Effector CD4-positive, alpha-beta T cell (primary cell): Measurements from ENCODE around the gene ZNF580.
A peak's percentile ranks its signal among the peaks of the same experiment; 100 is the strongest.

Source experiments
- DNase-seq: peaks from one replicate; pipeline ENCODE4 v3.0.0-alpha.2; 2020

Gene ZNF580

GRCh38 chr19:55663846-55664536, 23.2 kb downstream of the ZNF580 start:
- no peak for DNase-seq

GRCh38 chr19:55666343-55667005, 25.7 kb downstream of the ZNF580 start:
- DNase-seq, result no peak

- DNase-seq, result no peak
Measured at GRCh38 chr19:55667006-55667381, 26.2 kb downstream of the ZNF580 start.

GRCh38 chr19:55667511-55667910, 26.7 kb downstream of the ZNF580 start:
- no peak for DNase-seq

- DNase-seq, result no peak
Measured at GRCh38 chr19:55667958-55668357, 27.2 kb downstream of the ZNF580 start.

GRCh38 chr19:55668603-55669348, 28.0 kb downstream of the ZNF580 start:
- DNase-seq, result no peak

GRCh38 chr19:55669418-55670279, 28.8 kb downstream of the ZNF580 start:
- no peak for DNase-seq

GRCh38 chr19:55670280-55671053, 29.7 kb downstream of the ZNF580 start:
- DNase-seq, result no peak

- no peak for DNase-seq
Measured at GRCh38 chr19:55671054-55671378, 30.2 kb downstream of the ZNF580 start.

- no peak for DNase-seq
Measured at GRCh38 chr19:55672418-55672817, 31.6 kb downstream of the ZNF580 start.

GRCh38 chr19:55673465-55673864, 32.7 kb downstream of the ZNF580 start:
- no peak for DNase-seq

- DNase-seq, result no peak
Measured at GRCh38 chr19:55673889-55674288, 33.1 kb downstream of the ZNF580 start.

- no peak for DNase-seq
Measured at GRCh38 chr19:55674459-55674840, 33.6 kb downstream of the ZNF580 start.

- peak; percentile 97 for DNase-seq
Measured at GRCh38 chr19:55674841-55675660, 34.2 kb downstream of the ZNF580 start, which contains the start of gene EPN1. TSS of gene EPN1 (plus strand) at chr19:55675226. CDS start at chr19:55678628, 3,402 bp downstream.

GRCh38 chr19:55675661-55676354, 35.0 kb downstream of the ZNF580 start:
- no peak for DNase-seq

- no peak for DNase-seq
Measured at GRCh38 chr19:55676383-55676782, 35.6 kb downstream of the ZNF580 start.

- DNase-seq, result no peak
Measured at GRCh38 chr19:55676889-55677505, 36.2 kb downstream of the ZNF580 start.

- DNase-seq, result no peak
Measured at GRCh38 chr19:55677572-55678028, 36.8 kb downstream of the ZNF580 start.

GRCh38 chr19:55678121-55678671, 37.4 kb downstream of the ZNF580 start:
- DNase-seq, result no peak
